GM12878 (cell line): ENCODE data around the gene RASAL1.

Source experiments
- ATF7 ChIP-seq: fragments of 450-650 bp; IDR thresholded peaks from 2 replicates; pipeline ENCODE4 v1.6.1; 2016; ENCODE audit warnings: low read depth, mild to moderate bottlenecking
- EP300 ChIP-seq, 2 experiments: fragments of 150-350 bp in 1 of 2; IDR thresholded peaks; 2 replicates each; pipeline ENCODE4 v1.6.1; 2011 to 2012; ENCODE audit warnings: low read depth in 2 of 2, low read length in 2 of 2, borderline replicate concordance in 1 of 2, improper control_type of control experiment in 1 of 2, inconsistent platforms in 1 of 2; ENCODE audit not compliant: control insufficient read depth in 1 of 2
- EZH2 ChIP-seq: IDR thresholded peaks from 2 replicates; pipeline ENCODE4 v1.6.1; 2012; ENCODE audit warnings: low read depth, mild to moderate bottlenecking, control low read depth, inconsistent platforms, low read length, borderline replicate concordance; ENCODE audit not compliant: control insufficient read depth
- FOS ChIP-seq: IDR thresholded peaks from 3 replicates; pipeline ENCODE4 v1.6.1; 2011; ENCODE audit warnings: borderline replicate concordance; ENCODE audit not compliant: insufficient read length; ENCODE audit errors: extremely low read depth
- GABPA ChIP-seq: IDR thresholded peaks from 2 replicates; pipeline ENCODE4 v1.6.1; 2014; ENCODE audit warnings: antibody characterized with exemption, low read depth, mild to moderate bottlenecking, inconsistent platforms
- MAX ChIP-seq: IDR thresholded peaks from 2 replicates; pipeline ENCODE4 v1.6.1; 2012; ENCODE audit warnings: low read depth, low read length, improper control_type of control experiment
- MTA2 ChIP-seq: fragments of 450-650 bp; IDR thresholded peaks from 2 replicates; pipeline ENCODE4 v1.6.1; 2016; ENCODE audit warnings: low read depth, mild to moderate bottlenecking, moderate library complexity
- MXI1 ChIP-seq: fragments of 150-350 bp; IDR thresholded peaks from 2 replicates; pipeline ENCODE4 v1.6.1; 2011; ENCODE audit warnings: low read depth, mild to moderate bottlenecking, inconsistent platforms, low read length, improper control_type of control experiment
- POLR2A ChIP-seq: IDR thresholded peaks from 2 replicates; pipeline ENCODE4 v1.6.1; 2011; ENCODE audit warnings: low read depth, mild to moderate bottlenecking, low read length
- SREBF2 ChIP-seq: IDR thresholded peaks from 2 replicates; pipeline ENCODE4 v1.6.1; 2012; ENCODE audit warnings: mild to moderate bottlenecking, low read length
- SUZ12 ChIP-seq: fragments of 200-600 bp; sonication (generic); IDR thresholded peaks from one replicate; pipeline ENCODE4 v1.6.1; 2018; ENCODE audit warnings: antibody characterized with exemption, mild to moderate bottlenecking; ENCODE audit not compliant: unreplicated experiment
- TAF1 ChIP-seq: IDR thresholded peaks from 2 replicates; pipeline ENCODE4 v1.6.1; 2011; ENCODE audit warnings: mild to moderate bottlenecking, low read depth, low read length, borderline replicate concordance
- TF ChIP-seq, protein P1 (sequence below): fragments of 450-650 bp; IDR thresholded peaks from 2 replicates; pipeline ENCODE4 v1.6.1; 2017; ENCODE audit warnings: antibody characterized with exemption, mild to moderate bottlenecking, moderate library complexity
- TF ChIP-seq, protein P2 (sequence below), 3 experiments: IDR thresholded peaks in 2 of 3; conservative IDR thresholded peaks in 1 of 3; 2 replicates each; pipeline ENCODE4 v1.5.1; 2011; ENCODE audit warnings: low read depth in 3 of 3, low read length in 3 of 3, mild to moderate bottlenecking in 3 of 3, control low read depth in 2 of 3, moderate library complexity in 2 of 3, inconsistent platforms in 1 of 3, mixed read lengths in 1 of 3; ENCODE audit not compliant: control insufficient read depth in 2 of 3, insufficient read depth in 1 of 3; ENCODE audit errors: extremely low read depth in 1 of 3

DNA sequence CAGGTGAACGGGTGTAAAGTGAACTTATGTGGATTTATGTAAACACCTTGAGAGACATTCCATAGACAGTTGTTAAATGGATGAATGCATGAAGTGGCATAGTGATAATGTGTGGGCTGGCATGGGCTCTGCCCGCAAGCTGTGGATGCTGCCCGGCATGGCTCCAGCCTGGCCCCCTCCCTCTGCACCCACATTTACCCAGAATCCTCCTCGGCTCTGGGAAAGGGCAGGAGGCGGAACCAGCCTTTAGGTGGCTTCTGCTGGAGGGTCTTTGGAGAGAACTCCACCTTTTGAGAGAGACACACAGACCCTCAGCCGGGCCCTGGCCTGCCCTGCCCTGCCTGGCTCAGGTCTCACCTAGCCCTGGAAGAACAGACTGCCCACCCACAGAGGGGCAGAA, 18.7 kb downstream of the RASAL1 start:
- TF ChIP-seq EZH2 (no peak), MTA2 (no peak), SREBF2 (no peak), EP300 (IDR thresholded peaks at IDR 0.05; ENCODE audit: borderline replicate concordance in 1 of 2, control insufficient read depth in 1 of 2, low read depth in 2 of 2, low read length in 2 of 2) (no peak), ATF7 (no peak), FOS (no peak), POLR2A (no peak), SUZ12 (no peak), TAF1 (no peak), MXI1 (no peak), MAX (no peak), GABPA (no peak)
- TF ChIP-seq, protein P1, sequence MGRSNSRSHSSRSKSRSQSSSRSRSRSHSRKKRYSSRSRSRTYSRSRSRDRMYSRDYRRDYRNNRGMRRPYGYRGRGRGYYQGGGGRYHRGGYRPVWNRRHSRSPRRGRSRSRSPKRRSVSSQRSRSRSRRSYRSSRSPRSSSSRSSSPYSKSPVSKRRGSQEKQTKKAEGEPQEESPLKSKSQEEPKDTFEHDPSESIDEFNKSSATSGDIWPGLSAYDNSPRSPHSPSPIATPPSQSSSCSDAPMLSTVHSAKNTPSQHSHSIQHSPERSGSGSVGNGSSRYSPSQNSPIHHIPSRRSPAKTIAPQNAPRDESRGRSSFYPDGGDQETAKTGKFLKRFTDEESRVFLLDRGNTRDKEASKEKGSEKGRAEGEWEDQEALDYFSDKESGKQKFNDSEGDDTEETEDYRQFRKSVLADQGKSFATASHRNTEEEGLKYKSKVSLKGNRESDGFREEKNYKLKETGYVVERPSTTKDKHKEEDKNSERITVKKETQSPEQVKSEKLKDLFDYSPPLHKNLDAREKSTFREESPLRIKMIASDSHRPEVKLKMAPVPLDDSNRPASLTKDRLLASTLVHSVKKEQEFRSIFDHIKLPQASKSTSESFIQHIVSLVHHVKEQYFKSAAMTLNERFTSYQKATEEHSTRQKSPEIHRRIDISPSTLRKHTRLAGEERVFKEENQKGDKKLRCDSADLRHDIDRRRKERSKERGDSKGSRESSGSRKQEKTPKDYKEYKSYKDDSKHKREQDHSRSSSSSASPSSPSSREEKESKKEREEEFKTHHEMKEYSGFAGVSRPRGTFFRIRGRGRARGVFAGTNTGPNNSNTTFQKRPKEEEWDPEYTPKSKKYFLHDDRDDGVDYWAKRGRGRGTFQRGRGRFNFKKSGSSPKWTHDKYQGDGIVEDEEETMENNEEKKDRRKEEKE = no peak
- TF ChIP-seq, protein P2, sequence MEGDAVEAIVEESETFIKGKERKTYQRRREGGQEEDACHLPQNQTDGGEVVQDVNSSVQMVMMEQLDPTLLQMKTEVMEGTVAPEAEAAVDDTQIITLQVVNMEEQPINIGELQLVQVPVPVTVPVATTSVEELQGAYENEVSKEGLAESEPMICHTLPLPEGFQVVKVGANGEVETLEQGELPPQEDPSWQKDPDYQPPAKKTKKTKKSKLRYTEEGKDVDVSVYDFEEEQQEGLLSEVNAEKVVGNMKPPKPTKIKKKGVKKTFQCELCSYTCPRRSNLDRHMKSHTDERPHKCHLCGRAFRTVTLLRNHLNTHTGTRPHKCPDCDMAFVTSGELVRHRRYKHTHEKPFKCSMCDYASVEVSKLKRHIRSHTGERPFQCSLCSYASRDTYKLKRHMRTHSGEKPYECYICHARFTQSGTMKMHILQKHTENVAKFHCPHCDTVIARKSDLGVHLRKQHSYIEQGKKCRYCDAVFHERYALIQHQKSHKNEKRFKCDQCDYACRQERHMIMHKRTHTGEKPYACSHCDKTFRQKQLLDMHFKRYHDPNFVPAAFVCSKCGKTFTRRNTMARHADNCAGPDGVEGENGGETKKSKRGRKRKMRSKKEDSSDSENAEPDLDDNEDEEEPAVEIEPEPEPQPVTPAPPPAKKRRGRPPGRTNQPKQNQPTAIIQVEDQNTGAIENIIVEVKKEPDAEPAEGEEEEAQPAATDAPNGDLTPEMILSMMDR (IDR thresholded peaks at IDR 0.05 in 2 of 3, conservative IDR thresholded peaks at IDR 0.05 in 1 of 3; ENCODE audit: control insufficient read depth in 2 of 3, extremely low read depth in 1 of 3, insufficient read depth in 1 of 3, low read depth in 3 of 3, low read length in 3 of 3) = no peak
